Neural cell (in vitro differentiated cells): ENCODE data around the gene STT3B. TPM values are rescaled to one million over a fixed set of nuclear protein-coding genes. Genes with fewer than 3 reads are reported as not detected.

ENCODE experiments used
- H2AFZ ChIP-seq: fragments of 200-600, 300-800 bp; sonication (generic), shearing (Covaris generic); 2 replicates; pipeline ENCODE4 v1.6.0; 2014; ENCODE audit warnings: low read depth, mild to moderate bottlenecking, antibody characterized with exemption, low read length, moderate library complexity
- H3F3A ChIP-seq: fragments of 200-600 bp; shearing (Covaris generic); 2 replicates; pipeline ENCODE4 v1.6.1; 2016; ENCODE audit warnings: mild to moderate bottlenecking, moderate library complexity, mixed read lengths, antibody characterized with exemption, low read length; ENCODE audit not compliant: insufficient read depth, poor library complexity, severe bottlenecking
- H3K27ac ChIP-seq: fragments of 200-600, 300-800 bp; sonication (generic), shearing (Covaris generic); 2 replicates; pipeline ENCODE4 v1.5.1; 2014; ENCODE audit warnings: mild to moderate bottlenecking, low read length, moderate library complexity
- H3K27me3 ChIP-seq: fragments of 300-800, 200-600 bp; sonication (generic), shearing (Covaris generic); 2 replicates; pipeline ENCODE4 v1.6.0; 2014; ENCODE audit warnings: mild to moderate bottlenecking, low read depth, low read length, moderate library complexity; ENCODE audit not compliant: insufficient read depth
- H3K36me3 ChIP-seq: fragments of 300-800, 200-600 bp; sonication (generic), shearing (Covaris generic); 2 replicates; pipeline ENCODE4 v1.5.1; 2014; ENCODE audit warnings: mild to moderate bottlenecking, antibody characterized with exemption, low read length, moderate library complexity; ENCODE audit not compliant: insufficient read depth
- H3K4me2 ChIP-seq: fragments of 300-800, 200-600 bp; sonication (generic), shearing (Covaris generic); 2 replicates; pipeline ENCODE4 v1.6.0; 2014; ENCODE audit warnings: mild to moderate bottlenecking, low read length
- H3K4me3 ChIP-seq: fragments of 300-800, 200-600 bp; sonication (generic), shearing (Covaris generic); 2 replicates; pipeline ENCODE4 v1.5.1; 2014; ENCODE audit warnings: mild to moderate bottlenecking, low read length, moderate library complexity
- H3K79me2 ChIP-seq: fragments of 200-600 bp; shearing (Covaris generic); replicated peaks from 2 replicates; pipeline ENCODE4 v1.6.0; 2014; ENCODE audit warnings: mild to moderate bottlenecking, low read length, moderate library complexity; ENCODE audit not compliant: insufficient read depth
- H3K9ac ChIP-seq: fragments of 300-800, 200-600 bp; sonication (generic), shearing (Covaris generic); 2 replicates; pipeline ENCODE4 v1.6.1; 2016; ENCODE audit warnings: mild to moderate bottlenecking, low read length, mixed read lengths
- H3K9me2 ChIP-seq: fragments of 200-600 bp; shearing (Covaris generic); 2 replicates; pipeline ENCODE4 v1.6.1; 2016; ENCODE audit warnings: mild to moderate bottlenecking, low read length, mixed read lengths; ENCODE audit not compliant: insufficient read depth
- H3K9me3 ChIP-seq: fragments of 200-600, 300-800 bp; sonication (generic), shearing (Covaris generic); 2 replicates; pipeline ENCODE4 v1.6.1; 2016; ENCODE audit warnings: mild to moderate bottlenecking, mixed run types, low read length, moderate library complexity, mixed read lengths
- H4K20me1 ChIP-seq: fragments of 200-600 bp; shearing (Covaris generic); 2 replicates; pipeline ENCODE4 v1.6.1; 2016; ENCODE audit warnings: mild to moderate bottlenecking, mixed run types; ENCODE audit not compliant: insufficient read depth
- EP300 ChIP-seq: fragments of 450-650 bp; conservative IDR thresholded peaks from 2 replicates; pipeline ENCODE4 v1.6.1; 2014; ENCODE audit warnings: antibody characterized with exemption, mild to moderate bottlenecking, moderate library complexity; ENCODE audit not compliant: poor library complexity, severe bottlenecking
- EZH2 ChIP-seq: fragments of 200-600, 300-800 bp; shearing (Covaris generic), sonication (generic); IDR thresholded peaks from 2 replicates; pipeline ENCODE4 v1.6.1; 2014; ENCODE audit warnings: antibody characterized with exemption, low read length, borderline replicate concordance, mild to moderate bottlenecking; ENCODE audit not compliant: insufficient read depth, poor library complexity, severe bottlenecking
- MXI1 ChIP-seq: fragments of 450-650 bp; conservative IDR thresholded peaks from 2 replicates; pipeline ENCODE4 v1.6.1; 2014; ENCODE audit warnings: antibody characterized with exemption, mild to moderate bottlenecking; ENCODE audit not compliant: poor library complexity, severe bottlenecking
- POLR2AphosphoS5 ChIP-seq: IDR thresholded peaks from 2 replicates; pipeline ENCODE4 v1.6.1; 2012
- RAD21 ChIP-seq: fragments of 450-650 bp; conservative IDR thresholded peaks from 2 replicates; pipeline ENCODE4 v1.6.1; 2014; ENCODE audit warnings: antibody characterized with exemption, mild to moderate bottlenecking, moderate library complexity
- REST ChIP-seq: IDR thresholded peaks from 2 replicates; pipeline ENCODE4 v1.6.1; 2012; ENCODE audit warnings: borderline replicate concordance
- SMC3 ChIP-seq: fragments of 450-650 bp; conservative IDR thresholded peaks from 2 replicates; pipeline ENCODE4 v1.6.1; 2014; ENCODE audit warnings: antibody characterized with exemption, mild to moderate bottlenecking, moderate library complexity; ENCODE audit not compliant: poor library complexity
- TAF1 ChIP-seq: IDR thresholded peaks from 2 replicates; pipeline ENCODE4 v1.6.1; 2012; ENCODE audit warnings: low read depth
- polyA plus RNA-seq: library from polyadenylated mRNA; depleted of rRNA; stranded (reverse); fragments of >200 nt; gene quantifications from 2 replicates; pipeline ENCODE4 v1.2.3, GENCODE V29; 2014

STT3B gene
- polyA plus RNA-seq, 1 donor from 2014 or later: 100 TPM

GRCh38 chr3:31544634-31545033, 11.9 kb downstream of the STT3B start:
- H3K9me3 ChIP-seq: no peaks in the 10 kb centered on the region
- no peaks in the 10 kb centered on the region for H3K27me3 ChIP-seq
- peaks cover 89% of the 10 kb centered on the region for H3K79me2 ChIP-seq
- H3K9me2 ChIP-seq: no peaks in the 10 kb centered on the region
- TF ChIP-seq POLR2AphosphoS5 (no peak), REST (no peak), RAD21 (no peak), SMC3 (no peak), EP300 (no peak), MXI1 (no peak)
- no peak overlapping the region for H3K4me2 ChIP-seq
- H3K4me3 ChIP-seq: no peak overlapping the region
- no peaks in the 10 kb centered on the region for H3F3A ChIP-seq
- H4K20me1 ChIP-seq: no peaks in the 10 kb centered on the region
- no peak overlapping the region for H3K27ac ChIP-seq
- H3K9ac ChIP-seq: no peak overlapping the region
- no peak overlapping the region for H2AFZ ChIP-seq
- no peaks in the 10 kb centered on the region for H3K36me3 ChIP-seq

- Histone ChIP-seq H3K27me3 (no peaks in the 10 kb centered on the region), H3K36me3 (no peaks in the 10 kb centered on the region), H2AFZ (no peak overlapping the region), H3K4me3 (no peak overlapping the region), H3F3A (no peaks in the 10 kb centered on the region), H3K79me2 (peaks cover 89% of the 10 kb centered on the region), H3K9me3 (no peaks in the 10 kb centered on the region), H4K20me1 (no peaks in the 10 kb centered on the region), H3K9ac (no peak overlapping the region), H3K9me2 (no peaks in the 10 kb centered on the region), H3K4me2 (no peak overlapping the region), H3K27ac (no peak overlapping the region)
- TF ChIP-seq EP300: no peak
- TF ChIP-seq RAD21: no peak
- no peak for TF ChIP-seq MXI1
- no peak for TF ChIP-seq EZH2
- no peak for TF ChIP-seq TAF1
- no peak for TF ChIP-seq POLR2AphosphoS5
- TF ChIP-seq SMC3: no peak
Measured at GRCh38 chr3:31546162-31546561, 13.4 kb downstream of the STT3B start.

GRCh38 chr3:31546725-31547124, 14.0 kb downstream of the STT3B start:
- Histone ChIP-seq H3K36me3 (no peaks in the 10 kb centered on the region), H3K27ac (no peak overlapping the region), H3K27me3 (no peaks in the 10 kb centered on the region), H2AFZ (no peak overlapping the region), H4K20me1 (no peaks in the 10 kb centered on the region), H3K79me2 (peaks cover 91% of the 10 kb centered on the region), H3F3A (no peaks in the 10 kb centered on the region), H3K9me2 (no peaks in the 10 kb centered on the region), H3K9ac (no peak overlapping the region), H3K4me2 (no peak overlapping the region), H3K9me3 (no peaks in the 10 kb centered on the region), H3K4me3 (no peak overlapping the region)
- TF ChIP-seq MXI1 (no peak), EZH2 (no peak), EP300 (no peak)
